GM18520 (cell line): ENCODE data around the gene PLA2G2F.
A peak's percentile ranks its signal among the peaks of the same experiment; 100 is the strongest.
"Not testable (repeated sequence)": the region's sequence is repeated elsewhere in the genome, so short reads cannot be mapped to it uniquely, and the experiment has no call there.

Experiments
- ATAC-seq: cut with Tn5 transposase; IDR thresholded peaks from one replicate; pipeline ENCODE4 v1.9.1; 2021; ENCODE audit not compliant: unreplicated experiment

PLA2G2F gene

DNA sequence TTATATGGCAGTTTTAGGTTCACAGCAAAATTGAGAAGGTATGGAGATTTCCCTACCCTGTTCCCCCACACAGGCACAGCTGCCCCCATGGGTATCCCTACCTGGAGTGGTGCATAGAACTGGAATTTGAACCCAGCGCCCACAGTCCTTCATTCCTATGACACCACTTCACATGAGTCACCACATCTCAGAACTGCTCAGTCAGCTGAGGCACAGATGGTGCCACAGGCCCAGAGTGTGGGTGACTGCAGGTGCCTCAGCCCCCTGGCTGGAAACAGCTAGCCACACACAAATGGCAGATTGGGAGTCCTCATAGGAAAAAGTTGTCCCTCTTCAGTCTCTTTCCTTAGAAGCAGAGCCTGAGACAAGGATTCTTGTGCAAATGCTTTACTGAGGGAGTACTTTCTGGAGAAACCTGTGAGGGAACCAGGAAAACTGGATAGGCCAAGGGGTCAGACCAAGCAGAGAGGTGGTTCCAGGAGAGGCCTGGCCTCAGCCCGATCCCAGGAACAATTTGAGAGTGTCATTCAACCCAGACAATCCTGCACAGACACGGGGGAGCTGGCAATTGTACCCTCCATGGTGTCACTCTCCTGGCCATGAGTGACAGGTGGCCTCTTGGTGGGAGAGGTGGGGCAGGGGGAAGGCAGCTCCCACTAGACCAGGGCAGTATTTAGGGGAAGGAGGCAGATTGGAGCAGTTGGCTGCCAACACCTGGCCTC lies 26.7 kb upstream of the PLA2G2F start:
- no peak for ATAC-seq

DNA sequence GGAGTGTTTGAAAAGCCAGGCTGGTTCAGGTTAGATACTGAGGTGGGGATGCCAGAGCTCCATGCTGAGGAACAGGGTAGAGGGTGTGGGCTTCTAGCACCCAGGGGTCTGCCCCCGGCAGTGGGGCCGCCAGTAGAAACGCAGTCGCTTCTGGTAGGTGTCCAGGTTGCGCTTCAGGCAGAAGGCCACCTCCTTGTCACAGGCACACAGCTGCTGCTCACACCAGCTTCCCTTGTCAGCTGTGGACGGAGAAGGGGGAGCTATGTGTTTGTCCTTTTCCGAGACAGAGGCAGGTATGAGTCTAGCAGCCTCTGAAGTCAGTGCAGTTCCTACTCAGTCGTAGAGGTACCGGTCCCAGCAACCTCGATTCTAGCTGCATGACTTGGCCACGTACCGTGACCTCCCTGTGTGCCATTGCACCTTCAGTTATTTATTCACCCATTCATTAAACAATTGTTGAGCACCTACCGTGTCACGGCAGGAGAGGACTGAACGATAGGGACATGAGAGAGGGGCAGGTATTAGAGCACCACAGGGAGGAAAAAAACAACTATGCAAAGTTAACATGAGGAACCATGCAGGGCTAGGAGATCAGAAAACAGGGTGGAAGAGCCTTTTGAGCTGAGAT lies 25.0 kb upstream of the PLA2G2F start:
- ATAC-seq: no peak

DNA sequence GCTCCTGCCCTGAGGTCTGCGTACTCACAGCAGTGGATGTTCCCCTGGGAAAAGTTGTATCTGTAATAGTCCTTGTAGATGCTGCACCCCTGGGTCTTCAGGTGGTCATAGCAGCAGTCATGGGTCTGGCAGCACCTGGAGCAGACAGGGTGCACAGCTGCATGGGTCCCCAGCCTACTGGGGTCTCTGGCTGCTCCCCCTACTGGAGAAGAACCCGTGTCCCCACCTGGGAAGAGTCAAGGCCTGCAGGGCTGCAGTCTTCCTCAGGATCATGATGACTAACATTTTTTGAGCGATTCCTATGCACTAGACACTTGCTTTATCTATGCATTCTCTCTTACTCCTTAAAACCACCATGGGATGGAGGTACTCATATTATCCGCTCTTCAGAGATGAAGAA lies 23.6 kb upstream of the PLA2G2F start:
- ATAC-seq: no peak

DNA sequence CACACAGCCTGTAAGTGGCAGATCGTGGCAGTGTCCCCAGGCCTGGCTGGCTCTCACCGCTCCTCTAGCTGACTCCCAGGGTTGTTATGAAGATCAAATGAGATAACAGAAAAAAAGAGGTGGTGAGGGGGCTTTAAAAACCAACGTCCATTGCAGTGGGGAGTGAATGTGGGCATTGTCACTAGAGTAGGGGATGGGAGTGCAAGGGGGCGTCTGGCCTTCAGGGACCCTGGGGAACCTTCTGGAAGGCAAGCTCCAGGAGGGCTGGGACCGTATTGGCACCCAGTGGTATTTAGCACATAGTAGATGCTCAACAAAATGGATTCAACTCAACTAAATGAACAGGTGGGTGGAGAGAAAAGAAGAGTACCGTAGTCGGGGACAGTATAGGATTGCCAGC lies 23.2 kb upstream of the PLA2G2F start:
- ATAC-seq: no peak

DNA sequence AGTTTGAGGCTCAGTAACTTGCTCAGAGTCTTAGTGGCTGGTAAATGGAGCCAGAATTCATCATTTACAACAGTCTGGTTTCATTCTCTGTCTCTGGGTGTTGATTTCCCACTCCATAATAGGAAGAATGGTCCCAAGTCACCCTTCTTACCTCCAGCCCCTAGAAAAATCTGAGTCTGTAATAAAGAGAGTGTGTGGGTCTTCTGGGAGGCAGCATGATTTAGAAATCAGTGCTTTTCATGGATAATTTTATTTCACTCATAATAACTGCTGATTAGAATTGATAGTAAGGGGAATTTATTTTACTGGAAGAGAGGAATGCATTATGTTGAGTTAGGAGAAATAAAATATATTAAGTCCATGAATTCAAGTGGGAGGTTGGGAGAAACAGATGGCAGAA lies 21.9 kb upstream of the PLA2G2F start:
- no peak for ATAC-seq

DNA sequence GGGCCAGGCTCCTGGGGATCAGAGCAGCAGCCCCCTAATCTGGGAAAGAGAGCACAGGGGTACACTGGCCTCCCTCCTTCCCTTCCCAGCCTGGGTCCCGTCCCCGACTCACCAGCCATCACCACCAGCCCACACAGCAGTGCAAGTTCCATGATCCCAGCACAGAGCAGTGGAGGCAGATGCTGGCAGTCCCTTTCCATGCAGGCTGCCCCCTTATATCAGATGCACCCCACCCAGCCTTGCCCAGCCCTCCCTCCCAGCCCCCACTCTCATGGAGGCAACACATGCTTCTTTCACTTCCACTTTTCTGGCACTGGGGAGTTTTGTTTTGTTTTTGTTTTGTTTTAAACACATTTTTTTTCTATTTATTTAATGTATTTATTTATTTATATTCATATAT lies 19.8 kb upstream of the PLA2G2F start, which contains the start of gene PLA2G2D:
PLA2G2D (minus strand) TSS at position 190 of the 400 bp plus-strand sequence; CDS start at position 152, 38 bp downstream.
- ATAC-seq: no peak

DNA sequence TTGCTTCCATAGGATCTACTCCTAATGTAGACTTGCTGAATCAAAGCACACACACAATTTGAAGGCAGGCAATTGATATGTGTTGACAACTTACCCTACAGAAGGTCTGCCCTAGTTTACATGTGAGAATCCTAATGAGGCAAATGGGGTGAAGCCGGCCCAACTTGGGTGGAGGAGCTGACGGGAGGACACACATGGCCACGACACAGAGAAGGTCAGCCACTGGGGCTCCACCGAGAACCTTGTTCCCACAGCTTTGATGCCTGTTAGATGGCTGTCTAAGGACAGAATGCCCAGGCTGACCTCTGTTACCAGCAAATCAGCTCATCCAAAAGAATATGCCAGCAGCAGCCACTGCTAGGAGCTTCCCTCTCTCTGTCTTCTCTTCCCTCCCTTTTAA lies 18.3 kb upstream of the PLA2G2F start:
- no peak for ATAC-seq

DNA sequence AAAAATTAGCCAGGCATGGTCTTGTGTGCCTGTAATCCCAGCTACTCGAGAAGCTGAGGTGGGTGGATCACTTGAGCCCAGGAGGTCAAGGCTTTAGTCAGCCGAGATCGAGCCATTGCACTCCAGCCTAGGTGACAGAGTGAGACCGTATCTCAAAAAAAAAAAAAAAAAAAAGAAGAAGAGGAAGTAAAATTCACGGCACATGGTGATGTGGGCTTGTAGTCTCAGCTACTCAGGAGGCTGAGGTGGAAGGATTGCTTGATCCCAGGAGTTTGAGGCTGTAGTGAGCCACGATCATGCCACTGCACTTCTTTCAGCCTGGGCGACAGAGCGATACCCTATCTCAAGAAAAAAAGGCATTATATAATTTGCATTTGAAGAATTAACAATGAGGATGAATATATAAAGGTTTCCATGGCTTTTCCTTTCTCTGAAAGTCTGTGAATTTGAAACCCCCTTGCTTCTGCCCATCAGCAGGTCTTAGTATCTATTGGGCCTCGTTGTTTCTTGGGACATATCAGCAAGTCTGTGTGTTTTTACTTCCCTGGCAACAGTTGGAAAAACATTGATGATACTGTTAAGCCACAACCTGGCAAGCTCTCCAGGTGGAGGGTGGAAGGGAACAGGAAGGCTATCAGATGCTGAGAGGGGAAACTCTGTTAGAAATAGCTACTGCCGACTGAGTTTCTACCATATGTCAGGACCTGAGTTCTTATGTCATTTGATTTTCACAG lies 15.2 kb upstream of the PLA2G2F start:
- ATAC-seq: no peak

DNA sequence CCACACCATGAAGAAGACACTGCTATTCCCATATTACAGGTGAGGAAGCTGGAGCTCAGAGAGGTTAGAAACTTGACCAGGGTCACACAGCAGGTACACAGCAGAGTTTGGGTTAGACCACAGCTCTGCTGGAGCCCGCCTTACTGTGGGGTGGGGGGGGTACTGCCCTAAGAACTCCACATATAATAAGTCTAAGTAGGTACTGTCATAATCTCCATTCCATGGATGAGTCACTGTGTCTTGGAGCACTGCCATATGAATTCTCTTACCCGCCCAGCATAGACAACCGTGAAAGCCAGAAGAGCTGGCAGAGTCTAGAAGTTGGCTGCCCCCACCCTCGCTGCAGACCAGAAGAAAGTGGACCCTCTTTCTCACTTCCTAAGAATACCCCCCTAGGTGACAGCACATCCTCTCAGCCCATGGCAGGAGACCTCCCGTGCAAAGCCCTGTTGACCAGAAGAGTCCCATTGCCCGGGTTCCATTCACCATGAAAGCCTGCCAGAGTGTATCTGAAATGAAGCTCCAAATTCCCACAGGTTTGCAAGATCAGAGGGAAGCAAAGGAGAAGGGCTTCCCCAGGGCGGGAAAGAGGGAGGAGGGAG lies 14.6 kb upstream of the PLA2G2F start:
- ATAC-seq: no peak

DNA sequence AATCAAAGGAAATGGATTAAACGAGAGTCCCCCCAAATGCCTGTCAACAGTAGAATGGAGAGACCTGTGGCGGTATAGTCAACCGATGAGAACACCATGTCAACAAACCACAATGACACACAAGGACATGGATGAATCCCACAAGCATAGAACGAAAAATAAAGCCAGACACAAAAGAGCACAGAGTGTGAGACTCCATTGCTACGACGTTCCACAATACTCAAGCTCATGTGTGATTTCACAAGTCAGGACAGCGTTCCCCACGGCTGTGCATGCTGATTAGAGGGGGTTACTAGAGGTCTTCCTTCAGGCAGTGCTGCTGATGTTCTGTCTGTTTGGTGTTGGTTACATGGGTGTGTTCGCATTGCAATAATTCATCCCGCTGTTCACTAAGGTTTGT lies 14.0 kb upstream of the PLA2G2F start:
- ATAC-seq: no peak

DNA sequence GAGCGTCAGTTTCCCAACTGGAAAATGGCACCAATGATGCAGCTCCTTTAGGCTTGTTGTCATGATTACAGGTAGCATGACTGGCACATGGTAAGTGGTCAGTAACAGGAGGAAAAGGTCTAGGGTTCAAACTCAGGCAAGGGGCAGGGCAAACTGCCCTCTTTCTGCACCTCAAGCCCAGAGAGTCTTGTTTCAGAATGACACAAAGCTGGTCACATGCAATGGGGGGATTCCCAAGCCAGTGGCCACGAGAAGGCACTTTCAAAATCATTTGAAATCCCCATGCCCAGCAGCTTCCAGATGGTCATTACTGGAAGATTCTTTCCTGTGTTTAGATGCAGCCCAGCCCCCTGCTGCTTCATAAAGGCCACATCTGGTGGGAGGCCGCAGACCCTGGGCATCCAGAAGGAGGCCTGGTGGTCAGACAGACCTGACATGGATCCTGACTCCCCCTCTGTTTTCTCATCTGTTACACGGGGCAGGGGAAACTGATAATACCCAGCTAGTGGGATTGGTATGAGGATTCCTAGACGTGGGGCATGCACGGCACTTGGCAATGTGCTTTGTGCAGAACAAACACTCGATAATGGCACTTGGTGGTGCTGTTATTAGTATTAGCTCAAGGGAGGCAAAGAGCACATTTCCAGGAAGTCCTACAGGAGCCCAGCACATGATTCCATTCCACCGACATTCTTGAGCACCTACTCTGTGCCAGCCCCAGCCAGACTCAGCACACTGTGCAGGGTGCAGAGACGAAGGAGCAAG lies 12.9 kb upstream of the PLA2G2F start:
- ATAC-seq: peak; percentile 61

DNA sequence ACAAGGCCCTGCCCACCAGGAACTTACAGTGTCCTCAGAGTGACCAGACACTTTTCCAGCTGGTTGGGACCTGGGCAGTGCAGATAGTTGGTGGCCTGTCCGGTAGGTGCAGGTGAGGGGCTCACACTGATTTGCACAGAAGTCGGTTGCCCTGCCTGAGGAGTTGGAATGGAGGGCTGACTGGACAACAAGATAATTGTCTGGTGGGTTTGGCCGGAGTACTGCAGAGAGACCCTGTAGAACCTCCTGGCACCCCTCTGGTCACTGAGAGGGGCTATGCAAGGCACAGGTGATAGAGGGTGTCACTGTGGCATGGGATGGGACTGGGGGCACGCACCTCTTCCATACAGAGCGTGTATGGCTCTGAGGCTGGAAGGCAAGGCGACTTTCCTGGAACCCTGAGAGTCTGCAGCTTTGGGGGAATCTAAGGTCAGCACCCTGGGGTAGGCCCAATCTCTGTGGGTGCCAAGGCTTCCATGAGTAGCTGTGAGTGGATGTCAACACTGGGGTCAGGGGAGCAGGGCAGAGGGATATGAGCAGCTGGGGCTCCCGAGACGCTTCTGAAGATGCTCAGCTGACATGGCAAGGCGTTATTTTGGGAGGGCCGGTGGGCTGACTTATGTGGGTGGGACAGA lies 12.2 kb upstream of the PLA2G2F start:
- no peak for ATAC-seq

DNA sequence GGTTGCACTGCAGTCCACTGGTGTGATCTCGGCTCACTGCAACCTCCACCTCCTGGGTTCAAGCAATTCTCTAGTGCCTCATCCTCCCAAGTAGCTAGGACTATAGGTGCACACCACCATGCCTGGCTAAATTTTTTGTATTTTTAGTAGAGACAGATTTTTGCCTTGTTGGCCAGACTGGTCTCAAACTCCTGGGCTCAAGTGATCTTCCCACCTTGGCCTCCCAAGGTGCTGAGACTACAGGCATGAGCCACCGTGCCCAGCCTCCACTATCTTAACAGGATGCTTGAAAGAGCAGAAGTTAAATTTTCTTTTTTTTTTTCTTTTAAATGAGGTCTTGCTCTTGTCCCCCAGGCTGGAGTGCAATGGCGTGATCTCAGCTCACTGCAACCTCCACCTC lies 8.6 kb upstream of the PLA2G2F start:
- not testable (repeated sequence) for ATAC-seq

DNA sequence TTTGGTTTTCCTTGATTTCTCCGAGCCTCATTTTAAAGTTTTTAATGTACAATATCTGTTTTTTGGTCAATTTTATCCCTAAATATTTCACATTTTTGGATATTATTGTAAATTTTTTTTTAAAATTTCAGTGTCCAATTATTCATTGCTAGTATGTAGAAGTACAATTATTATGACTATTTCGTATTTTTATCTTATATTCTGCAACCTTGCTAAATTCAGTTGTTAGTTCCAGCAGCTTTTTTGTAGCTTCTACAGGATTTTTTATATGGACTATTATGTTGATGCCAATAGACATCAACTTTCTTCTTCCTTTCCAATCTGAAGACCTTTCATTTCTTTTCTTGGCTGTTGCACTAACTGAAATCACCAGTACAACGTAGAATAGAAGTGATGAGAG lies 4.1 kb upstream of the PLA2G2F start:
- ATAC-seq: no peak

DNA sequence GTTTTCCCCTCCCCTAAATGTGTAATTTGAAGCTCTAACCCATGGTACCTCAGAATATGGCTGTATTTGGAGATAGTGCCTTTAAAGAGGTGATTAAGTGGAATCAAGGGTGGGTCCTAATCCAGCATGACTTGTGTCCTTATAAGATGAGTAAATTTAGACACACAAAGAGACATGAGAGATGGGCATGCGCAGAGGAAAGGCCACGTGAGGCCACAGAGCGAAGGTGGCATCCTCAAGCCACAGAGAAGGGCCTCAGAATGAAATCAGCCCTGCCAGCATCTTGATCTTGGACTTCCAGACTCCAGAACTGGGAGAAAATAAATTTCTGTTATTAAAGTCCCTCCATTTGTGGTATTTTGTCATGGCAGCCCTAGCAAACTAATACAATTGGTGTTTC lies 2.9 kb upstream of the PLA2G2F start:
- no peak for ATAC-seq

DNA sequence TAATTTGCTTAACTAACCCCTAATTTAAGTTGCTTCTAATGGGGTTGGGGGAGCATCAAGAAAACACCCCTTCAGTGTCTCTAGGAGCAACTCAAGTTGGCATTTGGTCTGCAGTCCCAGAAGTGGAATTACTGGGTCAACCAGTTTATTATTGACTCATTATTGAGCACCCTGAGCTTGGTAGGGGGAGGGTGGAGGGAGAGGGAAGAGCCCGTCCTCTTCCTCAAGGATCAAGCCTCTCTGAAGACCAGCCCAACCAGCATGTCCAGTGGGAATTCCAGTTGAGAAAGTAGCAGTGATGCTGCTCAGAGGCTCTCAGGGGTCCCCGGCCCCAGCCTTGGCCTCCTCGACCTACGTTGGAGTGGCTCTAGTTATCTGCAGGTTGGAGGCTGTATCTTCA lies 2.1 kb upstream of the PLA2G2F start:
- ATAC-seq: no peak

DNA sequence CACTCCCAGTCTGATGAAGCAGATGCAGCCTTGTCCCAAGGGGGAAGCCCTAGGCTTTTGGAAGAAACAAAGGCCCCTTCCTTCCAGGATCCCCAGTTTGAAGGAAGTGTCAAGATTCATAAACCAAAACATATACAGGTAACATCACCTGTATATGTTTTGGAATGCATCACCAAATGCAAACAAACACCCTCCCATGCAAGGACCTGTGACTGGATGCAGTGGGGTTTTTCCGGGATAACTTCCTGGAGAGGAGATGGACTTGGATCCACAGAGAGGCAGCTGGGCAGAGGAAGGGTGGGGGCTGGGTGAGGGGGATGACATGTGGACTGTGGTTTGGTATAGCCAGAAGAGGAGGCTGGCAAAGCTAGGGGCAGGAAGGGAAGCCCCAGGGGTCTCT lies 1.5 kb upstream of the PLA2G2F start:
- no peak for ATAC-seq

DNA sequence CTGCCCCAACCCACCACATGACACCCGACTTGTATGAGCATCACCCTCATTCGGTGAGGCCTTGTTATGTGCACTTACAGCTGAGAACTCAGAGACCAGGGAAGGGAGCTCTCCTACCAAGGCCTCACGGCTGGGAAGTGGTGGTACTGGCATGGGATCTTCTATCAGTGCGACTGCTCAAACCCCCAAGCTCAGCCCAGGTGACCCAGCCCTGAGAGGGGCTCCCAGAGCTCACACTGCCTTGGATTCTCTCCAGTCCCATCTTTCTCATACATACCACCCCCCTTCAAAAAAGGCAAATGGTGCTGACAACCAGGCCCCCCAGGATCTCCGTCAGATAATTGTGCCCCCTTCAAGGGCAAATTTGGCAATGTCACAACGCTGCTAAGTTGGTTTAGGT lies 777 bp upstream of the PLA2G2F start:
- no peak for ATAC-seq

DNA sequence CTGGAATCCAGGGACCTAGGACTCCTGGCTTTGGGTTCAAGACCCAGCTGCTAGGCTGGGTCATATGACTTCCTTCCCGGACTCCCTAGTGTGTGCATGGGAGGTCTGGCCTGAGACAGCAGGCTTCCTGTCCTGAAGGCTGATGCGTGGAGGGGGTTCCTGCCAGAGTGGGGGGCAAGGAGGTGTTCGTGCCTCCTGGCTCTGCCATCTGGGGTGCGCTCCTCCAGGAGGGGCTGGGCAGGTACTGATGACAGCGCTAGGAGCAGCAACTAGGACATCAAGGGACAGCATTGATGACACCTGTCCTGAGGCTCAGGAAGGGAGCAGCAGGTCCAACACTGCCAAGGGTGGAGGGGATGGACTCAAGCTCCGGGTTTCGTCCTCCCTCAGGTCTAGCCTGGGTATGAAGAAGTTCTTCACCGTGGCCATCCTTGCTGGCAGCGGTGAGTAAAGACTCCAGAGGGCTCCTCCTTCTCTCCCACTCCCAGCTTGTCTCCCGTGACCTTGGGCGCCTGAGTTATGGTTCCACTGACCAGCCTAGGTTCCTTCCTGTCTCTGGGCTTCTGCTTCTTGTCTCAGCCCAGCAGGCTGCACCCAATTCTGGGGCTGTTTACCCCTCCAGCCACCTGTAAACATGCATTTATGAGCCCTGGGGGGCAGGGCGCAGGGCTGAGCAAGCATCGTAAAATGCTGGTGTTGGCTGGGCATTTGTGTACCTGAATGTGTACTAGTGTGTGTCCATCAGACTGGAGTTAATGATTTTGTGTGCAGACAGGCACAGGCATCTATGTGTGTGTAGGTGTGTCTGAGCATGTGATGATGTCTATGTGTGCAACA lies 871 bp downstream of the PLA2G2F start:
- no peak for ATAC-seq

DNA sequence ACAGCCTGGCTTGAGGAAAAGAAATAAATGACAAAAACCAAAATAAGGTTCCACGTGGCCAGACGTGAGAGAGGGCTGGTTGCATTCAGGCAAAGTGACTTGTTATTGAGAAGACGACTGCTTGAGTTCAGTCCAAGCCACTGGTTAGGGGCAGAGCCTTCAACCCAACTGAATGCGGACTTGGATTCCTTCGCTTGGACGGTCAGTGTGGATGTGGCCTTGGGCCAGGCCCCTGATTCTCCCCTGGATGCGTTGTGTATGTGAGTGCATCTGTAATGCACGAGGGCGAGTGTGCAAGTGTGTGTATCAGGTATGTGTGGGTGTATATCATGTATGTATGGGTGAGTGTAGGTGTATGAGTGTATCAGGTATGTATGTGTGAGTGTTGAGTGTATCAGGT lies 1.9 kb downstream of the PLA2G2F start:
- no peak for ATAC-seq
